HepG2 (cell line): ENCODE results near the gene RHBG. TPM values are rescaled to one million over a fixed set of nuclear protein-coding genes. Genes with fewer than 3 reads are reported as not detected.
A peak's percentile ranks its signal among the peaks of the same experiment; 100 is the strongest.

Experiments
- ATF7 ChIP-seq, 2 experiments: fragments of 450-650 bp in 1 of 2; sonication (generic) in 1 of 2; formaldehyde crosslinking in 1 of 2; IDR thresholded peaks; 2 replicates each; pipeline versions ENCODE4 v1.4.0 to v1.6.1; 2016 to 2020; ENCODE audit warnings: antibody characterized with exemption in 1 of 2, mild to moderate bottlenecking in 1 of 2, missing genetic modification reagents in 1 of 2
- DNMT1 ChIP-seq: sonication (generic); formaldehyde crosslinking; IDR thresholded peaks from 2 replicates; pipeline ENCODE4 v1.5.1; 2020; ENCODE audit warnings: mild to moderate bottlenecking, missing genetic modification reagents
- ESRRA ChIP-seq: sonication (generic); formaldehyde crosslinking; IDR thresholded peaks from 2 replicates; pipeline ENCODE4 v1.5.1; 2020; ENCODE audit warnings: mild to moderate bottlenecking, low read depth, missing genetic modification reagents
- ETV5 ChIP-seq: IDR thresholded peaks from 2 replicates; pipeline ENCODE4 v1.6.1; 2018; ENCODE audit warnings: missing biosample characterization, missing genetic modification reagents, inconsistent platforms, borderline replicate concordance
- MTA3 ChIP-seq: sonication (generic); formaldehyde crosslinking; IDR thresholded peaks from 2 replicates; pipeline ENCODE4 v1.4.0; 2020; ENCODE audit warnings: missing genetic modification reagents
- MXD4 ChIP-seq: IDR thresholded peaks from 2 replicates; pipeline ENCODE4 v1.6.1; 2016; ENCODE audit warnings: mild to moderate bottlenecking, missing biosample characterization, missing genetic modification reagents
- PAWR ChIP-seq: sonication (generic); formaldehyde crosslinking; IDR thresholded peaks from 2 replicates; pipeline ENCODE4 v1.4.0; 2020; ENCODE audit warnings: missing genetic modification reagents, mild to moderate bottlenecking, borderline replicate concordance
- PHF20 ChIP-seq: sonication (generic); formaldehyde crosslinking; IDR thresholded peaks from 2 replicates; pipeline ENCODE4 v1.5.0; 2020; ENCODE audit warnings: mild to moderate bottlenecking, missing genetic modification reagents
- PRMT3 ChIP-seq: sonication (generic); formaldehyde crosslinking; IDR thresholded peaks from 2 replicates; pipeline ENCODE4 v1.8.1; 2022; ENCODE audit warnings: low read depth, mild to moderate bottlenecking, moderate library complexity, missing genetic modification reagents, borderline replicate concordance
- SIN3B ChIP-seq: fragments of 150-350 bp; IDR thresholded peaks from 2 replicates; pipeline ENCODE4 v1.6.1; 2014; ENCODE audit warnings: low read length
- TAF15 ChIP-seq: fragments of 200-400 bp; formaldehyde crosslinking; IDR thresholded peaks from one replicate; pipeline ENCODE4 v1.6.1; 2018; ENCODE audit warnings: mild to moderate bottlenecking, low read depth, low read length; ENCODE audit not compliant: poor library complexity, severe bottlenecking
- TBP ChIP-seq: sonication (generic); formaldehyde crosslinking; IDR thresholded peaks from 2 replicates; pipeline ENCODE4 v1.5.0; 2020; ENCODE audit warnings: missing genetic modification reagents
- TP53 ChIP-seq: sonication (generic); formaldehyde crosslinking; conservative IDR thresholded peaks from 2 replicates; pipeline ENCODE4 v1.4.0; 2020; ENCODE audit warnings: missing genetic modification reagents
- ZFP1 ChIP-seq: IDR thresholded peaks from 2 replicates; pipeline ENCODE4 v1.6.1; 2016
- ZNF263 ChIP-seq: sonication (generic); formaldehyde crosslinking; IDR thresholded peaks from 2 replicates; pipeline ENCODE4 v1.4.0; 2020; ENCODE audit warnings: missing genetic modification reagents
- ZNF446 ChIP-seq: sonication (generic); formaldehyde crosslinking; IDR thresholded peaks from 2 replicates; pipeline ENCODE4 v1.5.0; 2020; ENCODE audit warnings: mild to moderate bottlenecking, missing genetic modification reagents
- ZNF567 ChIP-seq: sonication (generic); formaldehyde crosslinking; IDR thresholded peaks from 2 replicates; pipeline ENCODE4 v1.8.1; 2023; ENCODE audit warnings: mild to moderate bottlenecking, missing genetic modification reagents, borderline replicate concordance
- ZNF772 ChIP-seq: sonication (generic); formaldehyde crosslinking; IDR thresholded peaks from 2 replicates; pipeline ENCODE4 v1.5.0; 2020; ENCODE audit warnings: mild to moderate bottlenecking, missing genetic modification reagents
- polyA plus RNA-seq, 8 experiments: library from polyadenylated mRNA; depleted of rRNA in 3 of 8; stranded (reverse) in 7 of 8; unstranded in 1 of 8; fragments of >200 nt; fragmentation: Illumina TruSeq in 4 of 8; extraction: Trizol in 4 of 8; gene quantifications; 2 replicates each; pipeline versions ENCODE4 v1.2.1 to v1.2.3, GENCODE V29; 2011 to 2016; ENCODE audit warnings: low read depth in 4 of 8, missing spikeins in 1 of 8, mixed read lengths in 1 of 8; ENCODE audit not compliant: insufficient read depth in 1 of 8
- total RNA-seq, 5 experiments: library from RNA; depleted of rRNA; stranded (reverse); fragments of >200 nt; fragmentation: Illumina TruSeq; extraction: Trizol; gene quantifications; 2 replicates each; pipeline ENCODE4 v1.2.3, GENCODE V29; 2016; ENCODE audit warnings: low read depth in 1 of 5
- TF ChIP-seq, protein P1 (sequence below): sonication (generic); formaldehyde crosslinking; IDR thresholded peaks from 2 replicates; pipeline ENCODE4 v1.5.1; 2020; ENCODE audit warnings: mild to moderate bottlenecking, missing genetic modification reagents, moderate library complexity
- TF ChIP-seq, protein P2 (sequence below): IDR thresholded peaks from 2 replicates; pipeline ENCODE4 v1.6.1; 2018; ENCODE audit warnings: missing genetic modification reagents, mild to moderate bottlenecking, missing compliant biosample characterization
- TF ChIP-seq, protein P3 (sequence below), 2 experiments: IDR thresholded peaks; 2 replicates each; pipeline ENCODE4 v1.6.1; 2011 to 2012; ENCODE audit warnings: low read length in 2 of 2, borderline replicate concordance in 1 of 2, low read depth in 1 of 2, mild to moderate bottlenecking in 1 of 2, moderate library complexity in 1 of 2

Gene RHBG
- total and polyA plus RNA-seq, 2 of the 13 experiments (the other 11 are each of a cell fraction or from before 2014, with no cell fraction given) = 61.8 to 73.5 TPM

DNA sequence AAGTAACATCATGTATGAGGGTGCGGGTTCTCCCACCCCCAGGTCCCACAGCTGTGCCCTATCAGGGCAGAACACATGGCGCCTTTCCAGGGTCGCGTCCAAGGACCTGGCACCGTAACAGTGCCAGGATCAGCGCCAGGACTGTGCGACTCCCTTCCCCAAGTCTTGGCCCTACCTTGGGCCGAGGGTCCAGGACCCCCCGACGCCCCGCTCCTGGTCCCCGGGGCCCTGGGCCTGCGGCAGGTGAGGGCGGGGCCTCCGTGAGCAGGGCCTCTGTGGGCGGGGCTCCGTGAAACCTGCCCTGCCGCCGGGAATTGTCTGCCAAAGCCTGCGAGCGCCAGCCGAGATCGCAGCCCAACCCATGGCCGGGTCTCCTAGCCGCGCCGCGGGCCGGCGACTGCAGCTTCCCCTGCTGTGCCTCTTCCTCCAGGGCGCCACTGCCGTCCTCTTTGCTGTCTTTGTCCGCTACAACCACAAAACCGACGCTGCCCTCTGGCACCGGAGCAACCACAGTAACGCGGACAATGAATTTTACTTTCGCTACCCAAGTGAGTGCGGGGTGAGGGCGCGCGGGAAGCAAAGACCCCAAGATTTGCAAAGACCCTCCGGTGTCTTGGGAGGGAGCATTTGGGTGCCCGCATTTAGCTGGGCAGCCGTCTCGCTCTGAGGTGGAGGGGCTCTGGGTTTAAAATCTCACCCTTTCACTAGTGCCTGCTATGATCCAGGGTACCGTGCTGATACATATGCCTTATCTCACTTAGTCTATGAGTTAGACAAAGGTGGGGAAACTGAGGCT lies at the start of gene RHBG (continued):
- TF ChIP-seq ESRRA (CRISPR knock-in tag) = peak; percentile 42; the same call in 1 of the 2 replicates
- TF ChIP-seq ZNF446 (CRISPR knock-in tag) = no peak
- TF ChIP-seq ZNF772 = no peak
- no peak for TF ChIP-seq TP53
- TF ChIP-seq SIN3B = no peak
- TF ChIP-seq MXD4 (CRISPR knock-in tag) = no peak; the same call in 1 of the 2 replicates
- no peak for TF ChIP-seq MTA3 (CRISPR knock-in tag)
- TF ChIP-seq, protein P1, sequence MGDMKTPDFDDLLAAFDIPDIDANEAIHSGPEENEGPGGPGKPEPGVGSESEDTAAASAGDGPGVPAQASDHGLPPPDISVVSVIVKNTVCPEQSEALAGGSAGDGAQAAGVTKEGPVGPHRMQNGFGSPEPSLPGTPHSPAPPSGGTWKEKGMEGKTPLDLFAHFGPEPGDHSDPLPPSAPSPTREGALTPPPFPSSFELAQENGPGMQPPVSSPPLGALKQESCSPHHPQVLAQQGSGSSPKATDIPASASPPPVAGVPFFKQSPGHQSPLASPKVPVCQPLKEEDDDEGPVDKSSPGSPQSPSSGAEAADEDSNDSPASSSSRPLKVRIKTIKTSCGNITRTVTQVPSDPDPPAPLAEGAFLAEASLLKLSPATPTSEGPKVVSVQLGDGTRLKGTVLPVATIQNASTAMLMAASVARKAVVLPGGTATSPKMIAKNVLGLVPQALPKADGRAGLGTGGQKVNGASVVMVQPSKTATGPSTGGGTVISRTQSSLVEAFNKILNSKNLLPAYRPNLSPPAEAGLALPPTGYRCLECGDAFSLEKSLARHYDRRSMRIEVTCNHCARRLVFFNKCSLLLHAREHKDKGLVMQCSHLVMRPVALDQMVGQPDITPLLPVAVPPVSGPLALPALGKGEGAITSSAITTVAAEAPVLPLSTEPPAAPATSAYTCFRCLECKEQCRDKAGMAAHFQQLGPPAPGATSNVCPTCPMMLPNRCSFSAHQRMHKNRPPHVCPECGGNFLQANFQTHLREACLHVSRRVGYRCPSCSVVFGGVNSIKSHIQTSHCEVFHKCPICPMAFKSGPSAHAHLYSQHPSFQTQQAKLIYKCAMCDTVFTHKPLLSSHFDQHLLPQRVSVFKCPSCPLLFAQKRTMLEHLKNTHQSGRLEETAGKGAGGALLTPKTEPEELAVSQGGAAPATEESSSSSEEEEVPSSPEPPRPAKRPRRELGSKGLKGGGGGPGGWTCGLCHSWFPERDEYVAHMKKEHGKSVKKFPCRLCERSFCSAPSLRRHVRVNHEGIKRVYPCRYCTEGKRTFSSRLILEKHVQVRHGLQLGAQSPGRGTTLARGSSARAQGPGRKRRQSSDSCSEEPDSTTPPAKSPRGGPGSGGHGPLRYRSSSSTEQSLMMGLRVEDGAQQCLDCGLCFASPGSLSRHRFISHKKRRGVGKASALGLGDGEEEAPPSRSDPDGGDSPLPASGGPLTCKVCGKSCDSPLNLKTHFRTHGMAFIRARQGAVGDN = peak; percentile 83
- no peak for TF ChIP-seq TBP (CRISPR knock-in tag)
- TF ChIP-seq ZNF567 (CRISPR knock-in tag) = 0 out of 2 replicates have a peak, but pooled peaks have one; percentile 80
- no peak for TF ChIP-seq PAWR (CRISPR knock-in tag)
- no peak for TF ChIP-seq ATF7 (IDR thresholded peaks at IDR 0.05)
- TF ChIP-seq ATF7 (CRISPR knock-in tag; IDR thresholded peaks at IDR 0.05) = no peak
- peak; percentile 49; the same call in 1 of the 2 replicates for TF ChIP-seq PHF20 (CRISPR knock-in tag)
- no peak for TF ChIP-seq PRMT3 (CRISPR knock-in tag)
- TF ChIP-seq ETV5 = no peak
- TF ChIP-seq, protein P2, sequence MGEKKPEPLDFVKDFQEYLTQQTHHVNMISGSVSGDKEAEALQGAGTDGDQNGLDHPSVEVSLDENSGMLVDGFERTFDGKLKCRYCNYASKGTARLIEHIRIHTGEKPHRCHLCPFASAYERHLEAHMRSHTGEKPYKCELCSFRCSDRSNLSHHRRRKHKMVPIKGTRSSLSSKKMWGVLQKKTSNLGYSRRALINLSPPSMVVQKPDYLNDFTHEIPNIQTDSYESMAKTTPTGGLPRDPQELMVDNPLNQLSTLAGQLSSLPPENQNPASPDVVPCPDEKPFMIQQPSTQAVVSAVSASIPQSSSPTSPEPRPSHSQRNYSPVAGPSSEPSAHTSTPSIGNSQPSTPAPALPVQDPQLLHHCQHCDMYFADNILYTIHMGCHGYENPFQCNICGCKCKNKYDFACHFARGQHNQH (CRISPR knock-in tag) = peak; percentile 61; the same call in 1 of the 2 replicates
- TF ChIP-seq TAF15 = no peak
- no peak for TF ChIP-seq ZFP1 (CRISPR knock-in tag)
- 0 out of 2 replicates have a peak, but pooled peaks have one; percentile 33 for TF ChIP-seq ZNF263 (CRISPR knock-in tag)
- TF ChIP-seq, protein P3, sequence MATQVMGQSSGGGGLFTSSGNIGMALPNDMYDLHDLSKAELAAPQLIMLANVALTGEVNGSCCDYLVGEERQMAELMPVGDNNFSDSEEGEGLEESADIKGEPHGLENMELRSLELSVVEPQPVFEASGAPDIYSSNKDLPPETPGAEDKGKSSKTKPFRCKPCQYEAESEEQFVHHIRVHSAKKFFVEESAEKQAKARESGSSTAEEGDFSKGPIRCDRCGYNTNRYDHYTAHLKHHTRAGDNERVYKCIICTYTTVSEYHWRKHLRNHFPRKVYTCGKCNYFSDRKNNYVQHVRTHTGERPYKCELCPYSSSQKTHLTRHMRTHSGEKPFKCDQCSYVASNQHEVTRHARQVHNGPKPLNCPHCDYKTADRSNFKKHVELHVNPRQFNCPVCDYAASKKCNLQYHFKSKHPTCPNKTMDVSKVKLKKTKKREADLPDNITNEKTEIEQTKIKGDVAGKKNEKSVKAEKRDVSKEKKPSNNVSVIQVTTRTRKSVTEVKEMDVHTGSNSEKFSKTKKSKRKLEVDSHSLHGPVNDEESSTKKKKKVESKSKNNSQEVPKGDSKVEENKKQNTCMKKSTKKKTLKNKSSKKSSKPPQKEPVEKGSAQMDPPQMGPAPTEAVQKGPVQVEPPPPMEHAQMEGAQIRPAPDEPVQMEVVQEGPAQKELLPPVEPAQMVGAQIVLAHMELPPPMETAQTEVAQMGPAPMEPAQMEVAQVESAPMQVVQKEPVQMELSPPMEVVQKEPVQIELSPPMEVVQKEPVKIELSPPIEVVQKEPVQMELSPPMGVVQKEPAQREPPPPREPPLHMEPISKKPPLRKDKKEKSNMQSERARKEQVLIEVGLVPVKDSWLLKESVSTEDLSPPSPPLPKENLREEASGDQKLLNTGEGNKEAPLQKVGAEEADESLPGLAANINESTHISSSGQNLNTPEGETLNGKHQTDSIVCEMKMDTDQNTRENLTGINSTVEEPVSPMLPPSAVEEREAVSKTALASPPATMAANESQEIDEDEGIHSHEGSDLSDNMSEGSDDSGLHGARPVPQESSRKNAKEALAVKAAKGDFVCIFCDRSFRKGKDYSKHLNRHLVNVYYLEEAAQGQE (IDR thresholded peaks at IDR 0.05; ENCODE audit: borderline replicate concordance in 1 of 2, low read depth in 1 of 2, low read length in 2 of 2) = peak in 1 of 2 experiments; percentile 64; a peak in 1 of 4 replicates
- TF ChIP-seq DNMT1 = 0 out of 2 replicates have a peak, but pooled peaks have one; percentile 21
